HCT116 (cell line): ENCODE data around the gene ARL6IP6. TPM values are rescaled to one million over a fixed set of nuclear protein-coding genes. Genes with fewer than 3 reads are reported as not detected.
"Not testable (repeated sequence)": the region's sequence is repeated elsewhere in the genome, so short reads cannot be mapped to it uniquely, and the experiment has no call there.

Experiments
- ATAC-seq: fragments of 200-7000 bp; cut with Tn5 transposase; 2 replicates; pipeline ENCODE4 v1.9.1; 2020; ENCODE audit warnings: mild to moderate bottlenecking, moderate library complexity
- BruUV-seq: library from RNA; stranded (reverse); fragments of 400-500 nt; replicated peaks from 2 replicates; lab custom pipeline; 2021; lab: Mats Ljungman, UMichigan
- CTCF ChIA-PET: fragments of 300-600 bp; sonication (Branson Sonifier 250); formaldehyde crosslinking; loops from one replicate; lab custom pipeline; 2021; ENCODE audit warnings: antibody characterized with exemption; lab: Charles Lee
- POLR2A ChIA-PET: fragments of 300-600, 350-600 bp; sonication (Branson Sonifier 250); formaldehyde crosslinking; loops from one replicate; lab custom pipeline; 2021; ENCODE audit warnings: antibody characterized with exemption; lab: Charles Lee
- RAD21 ChIA-PET, 2 experiments: fragments of 300-600 bp; sonication (Branson Sonifier 250); formaldehyde crosslinking; loops; one replicate each; lab custom pipeline; 2023; ENCODE audit warnings: low total read pairs in 2 of 2; ENCODE audit not compliant: uncharacterized antibody in 2 of 2, unreplicated experiment in 2 of 2, low non-redundant PET in 1 of 2; lab: Charles Lee
- DNase-seq: peaks from one replicate; pipeline ENCODE4 v3.0.0-alpha.2; 2010; ENCODE audit warnings: low read depth, low spot score
- H2AFZ ChIP-seq: fragments of 200-600 bp; shearing (Covaris generic), sonication (generic); 2 replicates; pipeline ENCODE4 v1.6.1; 2017; ENCODE audit warnings: low read depth, mixed run types, mixed read lengths, antibody characterized with exemption, low read length; ENCODE audit not compliant: poor library complexity, severe bottlenecking
- H3K27ac ChIP-seq: 2 replicates; pipeline ENCODE4 v1.5.1; 2012; ENCODE audit warnings: low read depth, low read length
- H3K27me3 ChIP-seq: fragments of 200-600 bp; sonication (generic); 2 replicates; pipeline ENCODE4 v1.6.1; 2016; ENCODE audit warnings: mixed run types, low read length, mixed read lengths; ENCODE audit not compliant: insufficient read depth
- H3K36me3 ChIP-seq, 2 experiments: fragments of 200-500 bp in 1 of 2; fragments of 200-600 bp in 1 of 2; sonication (Bioruptor generic) in 1 of 2; sonication (generic) in 1 of 2; 2 replicates each; pipeline versions ENCODE4 v1.5.1 to v1.6.1; 2014 to 2016; ENCODE audit warnings: low read length in 2 of 2, inconsistent platforms in 1 of 2, mixed read lengths in 1 of 2, mixed run types in 1 of 2; ENCODE audit not compliant: insufficient read depth in 2 of 2, control insufficient read depth in 1 of 2
- H3K4me1 ChIP-seq, 2 experiments: fragments of 200-600 bp in 1 of 2; sonication (generic) in 1 of 2; 2 replicates each; pipeline versions ENCODE4 v1.5.1 to v1.6.1; 2012 to 2017; ENCODE audit warnings: low read length in 2 of 2, inconsistent platforms in 1 of 2, mild to moderate bottlenecking in 1 of 2, mixed read lengths in 1 of 2, mixed run types in 1 of 2, moderate library complexity in 1 of 2; ENCODE audit not compliant: insufficient read depth in 2 of 2, control insufficient read depth in 1 of 2
- H3K4me2 ChIP-seq: fragments of 200-600 bp; sonication (generic); 2 replicates; pipeline ENCODE4 v1.6.1; 2017; ENCODE audit warnings: mixed run types, low read length, mixed read lengths
- H3K4me3 ChIP-seq, 2 experiments: fragments of 200-600 bp in 1 of 2; sonication (generic) in 1 of 2; replicated peaks in 1 of 2; 2 replicates each; pipeline ENCODE4 v1.5.1; 2011 to 2016; ENCODE audit warnings: low read length in 2 of 2, control low read depth in 1 of 2, low read depth in 1 of 2, mild to moderate bottlenecking in 1 of 2, mixed read lengths in 1 of 2, mixed run types in 1 of 2
- H3K79me2 ChIP-seq: fragments of 200-600 bp; sonication (generic); 2 replicates; pipeline ENCODE4 v1.6.1; 2017; ENCODE audit warnings: mild to moderate bottlenecking, mixed run types, low read length, moderate library complexity, mixed read lengths; ENCODE audit not compliant: insufficient read depth
- H3K9ac ChIP-seq: fragments of 200-600 bp; sonication (generic); 2 replicates; pipeline ENCODE4 v1.6.1; 2016; ENCODE audit warnings: low read length, mixed read lengths
- H3K9me2 ChIP-seq: fragments of 200-600 bp; sonication (generic), shearing (Covaris generic); 2 replicates; pipeline ENCODE4 v1.6.1; 2017; ENCODE audit warnings: mixed run types, mild to moderate bottlenecking, moderate library complexity; ENCODE audit not compliant: insufficient read depth
- H3K9me3 ChIP-seq, 2 experiments: fragments of 200-500 bp in 1 of 2; fragments of 200-600 bp in 1 of 2; sonication (Bioruptor generic) in 1 of 2; sonication (generic) in 1 of 2; 2 replicates each; pipeline ENCODE4 v1.6.1; 2014 to 2017; ENCODE audit warnings: low read length in 2 of 2, mixed read lengths in 2 of 2, inconsistent platforms in 1 of 2, low read depth in 1 of 2, mild to moderate bottlenecking in 1 of 2, mixed run types in 1 of 2, moderate library complexity in 1 of 2; ENCODE audit not compliant: control insufficient read depth in 1 of 2, insufficient read depth in 1 of 2
- H4K20me1 ChIP-seq: fragments of 200-600 bp; sonication (generic), shearing (Covaris generic); 2 replicates; pipeline ENCODE4 v1.6.1; 2017; ENCODE audit warnings: mixed run types, mild to moderate bottlenecking, moderate library complexity; ENCODE audit not compliant: insufficient read depth
- ATF3 ChIP-seq: IDR thresholded peaks from 2 replicates; pipeline ENCODE4 v1.6.1; 2012
- CEBPB ChIP-seq: IDR thresholded peaks from 2 replicates; pipeline ENCODE4 v1.6.1; 2012; ENCODE audit warnings: low read depth
- CTCF ChIP-seq, 3 experiments: fragments of 200-600 bp in 1 of 3; sonication (generic) in 1 of 3; IDR thresholded peaks in 2 of 3; conservative IDR thresholded peaks in 1 of 3; 2 replicates each; pipeline ENCODE4 v1.5.1; 2012 to 2017; ENCODE audit warnings: low read depth in 2 of 3, low read length in 2 of 3, antibody characterized with exemption in 1 of 3, borderline replicate concordance in 1 of 3, control low read depth in 1 of 3, mild to moderate bottlenecking in 1 of 3, mixed read lengths in 1 of 3, mixed run types in 1 of 3, moderate library complexity in 1 of 3; ENCODE audit not compliant: insufficient read depth in 1 of 3
- EZH2 ChIP-seq: fragments of 200-600 bp; sonication (generic); IDR thresholded peaks from 2 replicates; pipeline ENCODE4 v1.6.1; 2017; ENCODE audit warnings: antibody characterized with exemption, mixed run types
- EZH2phosphoT487 ChIP-seq: fragments of 200-600 bp; IDR thresholded peaks from 2 replicates; pipeline ENCODE4 v1.6.1; 2018; ENCODE audit warnings: antibody characterized with exemption, borderline replicate concordance
- JUND ChIP-seq: IDR thresholded peaks from 2 replicates; pipeline ENCODE4 v1.6.1; 2012
- MAX ChIP-seq: IDR thresholded peaks from 2 replicates; pipeline ENCODE4 v1.6.1; 2012
- RAD21 ChIP-seq: IDR thresholded peaks from 2 replicates; pipeline ENCODE4 v1.6.1; 2012; ENCODE audit warnings: low read depth, mild to moderate bottlenecking
- TCF7L2 ChIP-seq: IDR thresholded peaks from 2 replicates; pipeline ENCODE4 v1.7.0; 2011; ENCODE audit warnings: borderline replicate concordance, inconsistent platforms; ENCODE audit not compliant: insufficient read depth, insufficient read length; ENCODE audit errors: extremely low read depth
- intact Hi-C: fragments of 100-400 bp; cut with micrococcal nuclease; formaldehyde crosslinking; loops from 2 replicates; pipeline ENCODE4 v1.10.0; 2022
- total RNA-seq: library from RNA; stranded (reverse); gene quantifications from one replicate; pipeline ENCODE4 v1.2.1, GENCODE V29; 2021; ENCODE audit not compliant: unreplicated experiment
- TF ChIP-seq, protein P1 (sequence below): IDR thresholded peaks from 2 replicates; pipeline ENCODE4 v1.6.1; 2012; ENCODE audit warnings: low read depth

Gene ARL6IP6
- total RNA-seq, 1 experiment from 2014 or later, result 37.8 TPM

- Histone ChIP-seq H3K4me3 (no peak overlapping the region), H2AFZ (no peak overlapping the region), H3K9me3 (no peaks in the 10 kb centered on the region), H3K27me3 (no peaks in the 10 kb centered on the region), H3K9me2 (no peaks in the 10 kb centered on the region), H3K9ac (no peak overlapping the region), H3K27ac (no peak overlapping the region), H4K20me1 (peaks cover 9% of the 10 kb centered on the region), H3K36me3 (no peaks in the 10 kb centered on the region; a peak in 2 of 4 replicates), H3K4me2 (no peak overlapping the region), H3K79me2 (peaks cover 62% of the 10 kb centered on the region), H3K4me1 (peaks cover 0 to 10% of the 10 kb centered on the region in 2 experiments; a peak in 3 of 4 replicates)
- TF ChIP-seq EZH2phosphoT487 (no peak), EZH2 (no peak), CTCF (IDR thresholded peaks at IDR 0.05 in 2 of 3, conservative IDR thresholded peaks at IDR 0.05 in 1 of 3; ENCODE audit: borderline replicate concordance in 1 of 3, insufficient read depth in 1 of 3, low read depth in 2 of 3, low read length in 2 of 3) (no peak), ATF3 (no peak), JUND (no peak), TCF7L2 (no peak), MAX (no peak), RAD21 (no peak), CEBPB (no peak)
- TF ChIP-seq, protein P1, sequence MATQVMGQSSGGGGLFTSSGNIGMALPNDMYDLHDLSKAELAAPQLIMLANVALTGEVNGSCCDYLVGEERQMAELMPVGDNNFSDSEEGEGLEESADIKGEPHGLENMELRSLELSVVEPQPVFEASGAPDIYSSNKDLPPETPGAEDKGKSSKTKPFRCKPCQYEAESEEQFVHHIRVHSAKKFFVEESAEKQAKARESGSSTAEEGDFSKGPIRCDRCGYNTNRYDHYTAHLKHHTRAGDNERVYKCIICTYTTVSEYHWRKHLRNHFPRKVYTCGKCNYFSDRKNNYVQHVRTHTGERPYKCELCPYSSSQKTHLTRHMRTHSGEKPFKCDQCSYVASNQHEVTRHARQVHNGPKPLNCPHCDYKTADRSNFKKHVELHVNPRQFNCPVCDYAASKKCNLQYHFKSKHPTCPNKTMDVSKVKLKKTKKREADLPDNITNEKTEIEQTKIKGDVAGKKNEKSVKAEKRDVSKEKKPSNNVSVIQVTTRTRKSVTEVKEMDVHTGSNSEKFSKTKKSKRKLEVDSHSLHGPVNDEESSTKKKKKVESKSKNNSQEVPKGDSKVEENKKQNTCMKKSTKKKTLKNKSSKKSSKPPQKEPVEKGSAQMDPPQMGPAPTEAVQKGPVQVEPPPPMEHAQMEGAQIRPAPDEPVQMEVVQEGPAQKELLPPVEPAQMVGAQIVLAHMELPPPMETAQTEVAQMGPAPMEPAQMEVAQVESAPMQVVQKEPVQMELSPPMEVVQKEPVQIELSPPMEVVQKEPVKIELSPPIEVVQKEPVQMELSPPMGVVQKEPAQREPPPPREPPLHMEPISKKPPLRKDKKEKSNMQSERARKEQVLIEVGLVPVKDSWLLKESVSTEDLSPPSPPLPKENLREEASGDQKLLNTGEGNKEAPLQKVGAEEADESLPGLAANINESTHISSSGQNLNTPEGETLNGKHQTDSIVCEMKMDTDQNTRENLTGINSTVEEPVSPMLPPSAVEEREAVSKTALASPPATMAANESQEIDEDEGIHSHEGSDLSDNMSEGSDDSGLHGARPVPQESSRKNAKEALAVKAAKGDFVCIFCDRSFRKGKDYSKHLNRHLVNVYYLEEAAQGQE, result no peak
- CTCF ChIA-PET, result no interaction called here
- POLR2A ChIA-PET, result no interaction called here
- intact Hi-C loops, result no loop called here
- RAD21 ChIA-PET, result no interaction called here
- DNase-seq (no peak), ATAC-seq (no peak)
- no TSS peak for BruUV-seq
Observed at GRCh38 chr2:152720794-152721193, 2.4 kb downstream of the ARL6IP6 start.

- H4K20me1 ChIP-seq, H3K4me2 ChIP-seq, H3K4me3 ChIP-seq, DNase-seq, BruUV-seq, CTCF ChIA-PET, H2AFZ ChIP-seq, intact Hi-C loops, RAD21 ChIA-PET, ATAC-seq, H3K9ac ChIP-seq, H3K4me1 ChIP-seq, H3K36me3 ChIP-seq, H3K27me3 ChIP-seq, POLR2A ChIA-PET, H3K9me2 ChIP-seq, H3K9me3 ChIP-seq, H3K27ac ChIP-seq: not testable (repeated sequence)
- H3K79me2 ChIP-seq, result peaks cover 56% of the 10 kb centered on the region
Observed at GRCh38 chr2:152722639-152723038, 4.2 kb downstream of the ARL6IP6 start.
